ENCODE results near the gene FAH. TPM values are rescaled to one million over a fixed set of nuclear protein-coding genes. Genes with fewer than 3 reads are reported as not detected.

Gene FAH
- total and polyA plus RNA-seq, 12 donors, result 14.5 to 65.1 (median 28.8) TPM

- no peak for DNase-seq
- intact Hi-C loops (cut with DNase I), result no loop called here
- no peaks in the 10 kb centered on the region for H3K27me3 ChIP-seq
- TF ChIP-seq, protein P1, sequence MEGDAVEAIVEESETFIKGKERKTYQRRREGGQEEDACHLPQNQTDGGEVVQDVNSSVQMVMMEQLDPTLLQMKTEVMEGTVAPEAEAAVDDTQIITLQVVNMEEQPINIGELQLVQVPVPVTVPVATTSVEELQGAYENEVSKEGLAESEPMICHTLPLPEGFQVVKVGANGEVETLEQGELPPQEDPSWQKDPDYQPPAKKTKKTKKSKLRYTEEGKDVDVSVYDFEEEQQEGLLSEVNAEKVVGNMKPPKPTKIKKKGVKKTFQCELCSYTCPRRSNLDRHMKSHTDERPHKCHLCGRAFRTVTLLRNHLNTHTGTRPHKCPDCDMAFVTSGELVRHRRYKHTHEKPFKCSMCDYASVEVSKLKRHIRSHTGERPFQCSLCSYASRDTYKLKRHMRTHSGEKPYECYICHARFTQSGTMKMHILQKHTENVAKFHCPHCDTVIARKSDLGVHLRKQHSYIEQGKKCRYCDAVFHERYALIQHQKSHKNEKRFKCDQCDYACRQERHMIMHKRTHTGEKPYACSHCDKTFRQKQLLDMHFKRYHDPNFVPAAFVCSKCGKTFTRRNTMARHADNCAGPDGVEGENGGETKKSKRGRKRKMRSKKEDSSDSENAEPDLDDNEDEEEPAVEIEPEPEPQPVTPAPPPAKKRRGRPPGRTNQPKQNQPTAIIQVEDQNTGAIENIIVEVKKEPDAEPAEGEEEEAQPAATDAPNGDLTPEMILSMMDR (IDR thresholded peaks at IDR 0.05), result no peak
- no peaks in the 10 kb centered on the region for H3K36me3 ChIP-seq
- H3K4me1 ChIP-seq, result peaks cover 0 to 54% (median 25%) of the 10 kb centered on the region in 9 donors
- no peak for ATAC-seq
- H3K4me3 ChIP-seq, result no peak overlapping the region
- H3K27ac ChIP-seq, result no peak overlapping the region
- no peaks in the 10 kb centered on the region for H3K9me3 ChIP-seq
Observed at GRCh38 chr15:80110920-80111319, 41.9 kb upstream of the FAH start.

- ATAC-seq (no peak), DNase-seq (no peak)
- Histone ChIP-seq H3K27me3 (no peaks in the 10 kb centered on the region), H3K4me3 (no peak overlapping the region), H3K36me3 (no peaks in the 10 kb centered on the region), H3K4me1 (peaks cover 0 to 32% (median 17%) of the 10 kb centered on the region in 9 donors), H3K27ac (no peak overlapping the region), H3K9me3 (no peaks in the 10 kb centered on the region)
- 81 to 88% methylated on average over 4 of the region's 4 CpGs for WGBS, 2 donors
- intact Hi-C loops (cut with DNase I), result no loop called here
- TF ChIP-seq, protein P1 (IDR thresholded peaks at IDR 0.05), result no peak
Observed at GRCh38 chr15:80114114-80114513, 38.7 kb upstream of the FAH start.

GRCh38 chr15:80115021-80115420, 37.8 kb upstream of the FAH start:
- Histone ChIP-seq H3K27me3 (no peaks in the 10 kb centered on the region), H3K9me3 (no peaks in the 10 kb centered on the region), H3K27ac (no peak overlapping the region), H3K4me1 (peaks cover 0 to 28% (median 17%) of the 10 kb centered on the region in 9 donors), H3K4me3 (no peak overlapping the region), H3K36me3 (no peaks in the 10 kb centered on the region)
- TF ChIP-seq, protein P1 (IDR thresholded peaks at IDR 0.05), result no peak
- intact Hi-C loops (cut with DNase I), result no loop called here
- DNase-seq (no peak), ATAC-seq (no peak)
- 79 to 81% methylated on average over 1 of the region's 1 CpG for WGBS, 2 donors

- no peak overlapping the region for H3K4me3 ChIP-seq
- H3K4me1 ChIP-seq, result peaks cover 0 to 24% (median 7%) of the 10 kb centered on the region in 9 donors
- DNase-seq, result no peak
- peaks cover 0 to 38% (median 0%) of the 10 kb centered on the region in 9 donors for H3K36me3 ChIP-seq
- no peaks in the 10 kb centered on the region for H3K9me3 ChIP-seq
- H3K27ac ChIP-seq, result no peak overlapping the region
- no peaks in the 10 kb centered on the region for H3K27me3 ChIP-seq
- ATAC-seq, result no peak
- 97 to 99% methylated on average over 2 of the region's 2 CpGs for WGBS, 2 donors
- TF ChIP-seq, protein P1 (IDR thresholded peaks at IDR 0.05), result no peak
- intact Hi-C loops (cut with DNase I), result loop anchor here in 1 of 10 donors (1.0 kb wide), 1 partner anchor 22 kb away; no protein-coding TSS in a partner anchor
Observed at GRCh38 chr15:80118956-80119355, 33.8 kb upstream of the FAH start.

Measured in heart right ventricle (tissue), 16 donors.